Measurements from ENCODE around the gene FAM107A.
"Not testable (repeated sequence)": the region's sequence is repeated elsewhere in the genome, so short reads cannot be mapped to it uniquely, and the experiment has no call there.

Gene FAM107A

GRCh38 chr3:58535531-58536500, 41.4 kb downstream of the FAM107A start:
- no peak for DNase-seq

DNA sequence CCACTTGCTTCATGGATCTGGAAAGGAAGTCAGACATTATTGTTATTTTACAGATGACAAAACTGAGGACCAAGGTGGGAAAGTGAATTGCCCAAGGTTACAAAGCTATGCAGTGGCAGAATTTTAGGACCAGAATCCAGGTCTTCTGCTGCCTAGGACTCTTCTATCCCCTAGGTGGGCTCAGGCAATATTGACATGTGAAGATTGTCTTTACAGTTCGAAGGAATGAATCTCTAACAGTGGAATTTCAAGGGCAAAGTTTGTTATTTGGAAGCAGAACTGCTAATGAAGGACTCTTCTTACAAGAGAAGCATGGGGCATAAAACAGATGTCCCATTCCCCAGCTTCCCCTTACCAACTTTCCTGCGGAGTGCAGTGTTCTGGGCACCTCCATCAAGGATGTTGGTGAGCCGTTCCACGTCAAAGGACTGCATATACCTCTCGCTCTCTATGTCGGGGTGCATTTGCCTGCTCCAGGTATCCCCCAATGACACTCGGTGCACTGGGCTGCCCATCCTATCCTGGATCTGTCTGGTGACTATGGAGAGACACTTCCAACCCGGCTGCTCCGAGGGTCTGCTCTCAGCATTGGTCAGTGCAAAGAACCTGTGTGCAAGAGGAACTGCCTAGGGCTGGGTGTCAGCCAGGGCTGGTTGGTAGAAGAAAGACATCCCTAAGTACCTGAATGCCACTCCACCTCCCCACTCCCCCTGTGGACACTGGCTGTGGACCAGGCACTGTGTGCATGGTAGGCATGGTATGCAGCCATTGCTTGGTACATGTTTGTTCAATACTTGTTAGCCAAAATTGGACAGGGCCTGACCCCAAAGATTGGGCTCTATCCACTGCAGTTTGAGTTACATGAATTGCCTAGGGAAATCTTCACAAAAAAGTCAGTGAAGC, 42.3 kb downstream of the FAM107A start:
- no peak for DNase-seq

GRCh38 chr3:58532794-58533220, 44.4 kb downstream of the FAM107A start:
- peak; percentile 73 for DNase-seq

DNA sequence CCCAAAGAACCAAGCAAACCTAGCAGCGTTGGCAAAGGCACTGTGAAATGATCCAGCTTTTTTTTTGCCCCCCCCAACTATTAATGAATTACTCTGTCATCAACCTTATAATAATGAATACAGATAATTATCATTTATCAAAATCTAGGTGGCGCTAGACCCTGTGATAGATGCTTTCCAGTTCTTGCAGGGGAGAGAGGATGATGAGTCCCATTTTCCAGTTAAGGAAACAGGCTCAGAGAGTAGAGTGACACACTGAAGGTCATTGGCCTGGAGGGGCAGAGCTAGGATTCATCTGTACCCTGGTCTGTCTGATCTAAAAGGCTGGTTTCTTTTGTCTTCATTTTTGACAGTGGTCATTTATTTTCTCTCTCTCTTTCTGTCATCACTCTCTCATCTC, 45.2 kb downstream of the FAM107A start:
- DNase-seq = no peak

- no peak for DNase-seq
These were observed 45.6 kb downstream of the FAM107A start for GRCh38 chr3:58531555-58531954.

GRCh38 chr3:58530354-58530865, 46.8 kb downstream of the FAM107A start:
- DNase-seq = no peak

GRCh38 chr3:58529516-58530353, 47.5 kb downstream of the FAM107A start:
- DNase-seq = no peak

DNA sequence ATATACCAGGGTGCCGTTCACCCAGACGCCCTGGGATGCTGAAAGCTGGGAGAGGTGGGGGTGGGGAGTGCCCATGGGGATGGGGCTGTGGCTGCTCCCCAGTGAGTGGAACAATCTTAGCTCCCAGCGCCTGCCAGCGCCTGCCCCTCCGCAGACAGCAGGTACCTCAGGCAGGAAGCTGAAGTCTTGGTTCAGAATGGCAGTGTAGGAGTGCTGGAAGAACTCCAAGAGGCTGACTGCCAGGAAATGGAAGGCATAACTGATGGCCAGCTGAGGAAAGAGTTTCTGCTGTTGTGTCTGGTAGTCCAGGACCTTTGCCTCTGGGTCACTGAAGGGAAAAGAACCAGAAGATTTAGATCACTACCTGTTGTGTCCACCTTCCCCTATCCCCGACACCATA, 48.6 kb downstream of the FAM107A start:
- no peak for DNase-seq

DNA sequence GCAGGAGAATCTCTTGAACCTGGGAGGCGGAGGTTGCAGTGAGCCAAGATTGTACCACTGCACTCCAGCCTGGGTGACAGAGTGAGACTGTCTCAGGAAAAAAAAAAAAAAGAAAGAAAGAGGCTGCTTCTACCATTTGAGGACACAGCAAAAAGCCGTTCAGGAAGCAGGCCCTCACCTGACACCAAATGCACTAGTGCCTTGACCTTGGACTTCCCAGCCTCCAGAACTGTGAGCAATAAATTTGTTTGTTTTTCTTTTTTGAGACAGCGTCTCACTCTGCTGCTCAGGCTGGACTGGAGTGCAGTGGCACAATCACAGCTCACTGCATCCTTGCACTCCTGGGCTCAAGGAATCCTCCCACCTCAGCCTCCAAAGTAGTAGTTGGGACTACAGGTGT, 49.8 kb downstream of the FAM107A start:
- not testable (repeated sequence) for DNase-seq

- DNase-seq = no peak
These were observed 50.7 kb downstream of the FAM107A start for GRCh38 chr3:58526515-58526957.

DNA sequence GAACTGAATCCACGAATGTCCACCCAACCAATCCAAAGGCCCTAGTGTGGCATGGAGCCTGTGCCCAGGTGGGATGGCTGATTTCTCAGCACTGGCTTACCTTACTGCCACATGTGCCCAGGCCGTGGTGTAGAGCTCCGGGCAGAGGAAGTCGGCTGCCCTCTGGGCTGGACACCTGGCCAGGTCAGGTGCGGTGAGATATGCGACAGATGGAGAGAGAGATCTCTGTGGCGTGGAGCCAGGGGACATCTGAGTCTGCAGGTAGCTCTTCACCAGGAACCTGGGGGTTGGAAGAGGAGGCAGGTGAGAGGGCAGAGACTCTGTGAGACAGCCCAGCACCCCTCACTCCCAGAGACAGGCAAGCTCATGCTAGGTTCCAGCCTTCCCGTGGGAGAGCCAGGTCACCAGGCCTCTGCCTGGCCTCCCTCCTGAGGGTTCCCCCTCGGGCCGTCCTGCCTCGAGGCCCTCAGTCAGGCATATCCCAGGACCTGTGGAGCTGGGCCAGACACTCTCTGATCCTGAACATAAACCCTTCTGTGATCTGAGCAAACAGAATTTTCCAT, 52.8 kb downstream of the FAM107A start:
- DNase-seq = no peak

- DNase-seq = no peak
These were observed 54.3 kb downstream of the FAM107A start for GRCh38 chr3:58522759-58523425.

- DNase-seq = no peak
These were observed 55.1 kb downstream of the FAM107A start for GRCh38 chr3:58521917-58522631.

- DNase-seq = no peak
These were observed 55.9 kb downstream of the FAM107A start for GRCh38 chr3:58521336-58521670.

GRCh38 chr3:58520403-58521335, 56.5 kb downstream of the FAM107A start:
- no peak for DNase-seq

DNA sequence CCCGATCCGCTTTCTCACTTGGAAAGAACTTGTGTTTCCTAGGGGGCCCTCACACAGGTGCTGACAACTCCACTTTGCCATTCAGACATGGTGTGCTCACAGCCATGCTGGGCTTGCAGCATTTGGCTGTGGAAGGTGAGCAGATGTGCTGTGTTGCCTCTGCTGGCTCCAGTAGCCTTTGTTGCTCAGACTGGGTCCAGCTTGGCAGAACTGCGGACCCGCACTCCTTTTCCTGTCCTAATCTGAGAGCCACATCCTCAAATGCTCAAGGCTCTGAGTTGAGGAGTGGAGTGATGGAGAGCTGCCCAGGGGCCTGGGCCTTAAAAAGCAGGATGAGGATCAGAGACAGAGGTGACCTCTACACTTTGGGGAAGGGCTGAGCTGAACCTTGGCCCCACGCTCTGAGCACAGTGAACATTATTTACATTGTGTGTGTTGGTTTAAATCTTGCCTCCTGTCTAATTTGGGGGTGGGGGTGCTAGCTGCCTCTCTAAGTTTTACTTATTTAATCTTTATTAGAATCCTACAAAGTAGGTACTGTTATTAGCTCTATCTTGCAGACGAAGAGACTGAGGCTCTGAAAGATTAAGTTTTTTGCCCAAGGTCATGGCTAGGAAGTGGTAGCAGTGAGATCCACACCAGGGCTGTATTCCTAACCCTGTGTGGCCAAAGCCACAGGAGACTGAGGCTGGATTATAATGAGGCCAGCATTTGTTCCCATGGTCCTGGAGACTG, 57.4 kb downstream of the FAM107A start:
- no peak for DNase-seq

DNA sequence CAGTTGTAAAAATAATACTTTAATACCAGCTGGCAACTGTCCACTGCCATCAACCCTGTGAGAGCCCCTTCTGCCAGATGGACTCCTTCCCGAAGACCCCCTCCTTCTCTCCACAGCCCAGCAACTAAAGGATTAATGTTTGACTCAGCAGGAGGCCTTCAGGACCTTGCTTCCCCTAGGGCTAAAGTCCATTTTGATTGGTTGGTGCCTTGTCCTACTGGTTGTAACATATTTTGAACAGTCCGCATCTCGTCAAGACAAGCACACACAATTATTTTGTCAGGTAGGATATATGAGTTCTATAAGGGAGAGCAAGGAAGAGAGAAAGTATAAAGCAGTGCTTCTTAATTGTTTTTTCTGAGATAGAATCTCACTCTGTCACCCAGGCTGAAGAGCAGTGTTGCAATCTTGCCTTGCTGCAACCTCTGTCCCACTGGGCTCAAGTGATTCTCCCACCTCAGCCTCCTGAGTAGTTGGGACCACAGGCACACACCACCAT, 58.9 kb downstream of the FAM107A start:
- no peak for DNase-seq

- DNase-seq = no peak
These were observed 62.8 kb downstream of the FAM107A start for GRCh38 chr3:58514405-58514804.
